Naive thymus-derived CD8-positive, alpha-beta T cell (primary cell): ENCODE results near the gene RFC5. TPM values are rescaled to one million over a fixed set of nuclear protein-coding genes. Genes with fewer than 3 reads are reported as not detected.
"Not testable (repeated sequence)": the region's sequence is repeated elsewhere in the genome, so short reads cannot be mapped to it uniquely, and the experiment has no call there.

ENCODE experiments used
- ATAC-seq, 2 donors: fragments of 150-1000 bp; cut with Tn5 transposase in 1 of 2; sonication (Bioruptor Pico), chemical (Tn5 transposase) in 1 of 2; 1 replicate in 1 of 2; 2 replicates in 1 of 2; pipeline ENCODE4 v1.10.0; 2021; ENCODE audit warnings: mild to moderate bottlenecking in 2 of 2, moderate library complexity in 2 of 2
- POLR2A ChIA-PET: fragments of 350-600 bp; sonication (Branson Sonifier 250); formaldehyde crosslinking; loops from one replicate; lab custom pipeline; 2021; ENCODE audit warnings: antibody characterized with exemption; lab: Charles Lee
- DNase-seq, 10 donors: peaks; one replicate each; pipeline versions ENCODE4 v3.0.0 to v3.0.0-alpha.2; 2020 to 2022
- H3K27ac Mint-ChIP-seq, 10 donors: one replicate each; pipeline ENCODE4 v1.8.0; 2020 to 2022; ENCODE audit warnings: mild to moderate bottlenecking in 10 of 10, mixed read lengths in 10 of 10, moderate library complexity in 4 of 10, inconsistent platforms in 1 of 10
- H3K27me3 Mint-ChIP-seq, 5 donors: one replicate each; pipeline ENCODE4 v1.8.0; 2021 to 2022; ENCODE audit warnings: mixed read lengths in 5 of 5
- H3K36me3 Mint-ChIP-seq, 3 donors: one replicate each; pipeline ENCODE4 v1.8.0; 2020 to 2022; ENCODE audit warnings: mixed read lengths in 3 of 3, mild to moderate bottlenecking in 2 of 3, inconsistent platforms in 1 of 3
- H3K4me1 Mint-ChIP-seq, 4 donors: one replicate each; pipeline ENCODE4 v1.8.0; 2021 to 2022; ENCODE audit warnings: mixed read lengths in 4 of 4
- H3K4me3 Mint-ChIP-seq, 10 donors: one replicate each; pipeline ENCODE4 v1.8.0; 2020 to 2022; ENCODE audit warnings: mild to moderate bottlenecking in 10 of 10, mixed read lengths in 10 of 10, moderate library complexity in 6 of 10, inconsistent platforms in 1 of 10
- H3K9me3 Mint-ChIP-seq, 9 donors: one replicate each; pipeline ENCODE4 v1.8.0; 2020 to 2022; ENCODE audit warnings: mixed read lengths in 9 of 9, mild to moderate bottlenecking in 3 of 9, inconsistent platforms in 1 of 9, moderate library complexity in 1 of 9
- polyA plus RNA-seq, 3 donors: library from polyadenylated mRNA; unstranded; fragments of 300-500 nt; fragmentation: Illumina TruSeq; gene quantifications; one replicate each; pipeline ENCODE4 v1.2.3, GENCODE V29; 2021
- total RNA-seq, 8 experiments: library from RNA in 2 of 8; stranded (reverse) in 2 of 8; gene quantifications; one replicate each; pipeline ENCODE4 v1.2.3 and lab custom pipeline; 2021 to 2026

Gene RFC5
- total and polyA plus RNA-seq, 5 experiments from 2014 or later = 12.3 to 18.4 (median 16.1) TPM

DNA sequence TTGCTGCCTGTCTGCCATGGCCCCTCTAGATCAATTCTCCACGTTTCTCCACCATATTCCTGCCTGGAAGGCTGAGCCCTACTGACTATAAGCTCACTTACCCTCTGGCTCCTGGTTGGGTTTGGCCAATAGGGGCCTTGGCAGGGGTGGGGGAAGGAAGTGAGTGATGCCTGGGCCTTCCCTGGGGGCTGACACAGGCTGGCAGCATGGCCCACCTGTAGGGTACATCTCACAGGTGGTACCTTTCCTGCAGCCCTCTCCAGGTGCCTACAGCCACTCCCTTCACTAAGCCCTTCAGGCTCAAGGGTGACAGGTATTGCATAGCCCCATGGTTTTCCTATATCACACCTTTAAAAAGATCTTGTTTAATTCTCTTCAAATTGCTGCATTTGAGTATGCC, 3.5 kb downstream of the RFC5 start:
- DNase-seq = no peak
- peaks cover 0 to 39% (median 14%) of the 10 kb centered on the region in 3 donors for H3K36me3 Mint-ChIP-seq
- H3K4me3 Mint-ChIP-seq = no peak overlapping the region
- H3K27ac Mint-ChIP-seq = no peak overlapping the region
- H3K27me3 Mint-ChIP-seq = no peaks in the 10 kb centered on the region
- POLR2A ChIA-PET = no interaction called here
- peaks cover 14 to 25% (median 21%) of the 10 kb centered on the region in 4 donors for H3K4me1 Mint-ChIP-seq
- no peaks in the 10 kb centered on the region for H3K9me3 Mint-ChIP-seq
- no peak for ATAC-seq

DNA sequence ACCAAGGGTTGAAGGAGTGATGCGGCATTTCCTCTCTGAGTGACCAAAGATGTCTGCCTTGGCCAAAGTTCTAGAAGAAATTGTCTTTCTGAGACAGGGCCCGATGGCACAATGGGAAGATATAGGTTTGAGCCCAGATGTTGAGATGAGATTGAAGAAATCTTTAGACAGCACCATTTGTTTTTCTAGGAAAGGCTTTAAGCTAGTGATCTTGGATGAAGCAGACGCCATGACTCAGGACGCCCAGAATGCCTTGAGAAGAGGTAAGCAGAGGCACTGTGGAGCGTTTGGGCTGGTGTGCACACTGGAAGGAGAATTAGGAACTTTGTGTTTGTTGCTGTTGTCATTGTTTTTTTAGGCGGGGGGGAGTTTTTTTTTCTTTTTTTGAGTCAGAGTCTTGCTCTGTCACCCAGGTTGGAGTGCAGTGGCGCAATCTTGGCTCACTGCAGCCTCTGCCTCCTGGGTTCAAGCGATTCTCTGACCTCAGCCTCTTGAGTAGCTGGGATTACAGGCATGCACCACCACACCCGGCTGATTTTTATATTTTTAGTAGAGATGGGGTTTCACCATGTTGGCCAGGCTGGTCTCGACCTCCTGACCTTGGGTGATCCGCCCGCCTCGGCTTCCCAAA, 5.7 kb downstream of the RFC5 start:
- not testable (repeated sequence) for H3K9me3 Mint-ChIP-seq, ATAC-seq, H3K27me3 Mint-ChIP-seq, DNase-seq, H3K4me3 Mint-ChIP-seq
- POLR2A ChIA-PET = interaction anchor here (0.6 kb wide), 1 partner anchor 42 kb away, joined by 3 read pairs; no protein-coding TSS in a partner anchor
- Mint-ChIP-seq H3K36me3 (peaks cover 0 to 60% (median 19%) of the 10 kb centered on the region in 3 donors), H3K4me1 (peaks cover 10 to 13% (median 10%) of the 10 kb centered on the region in 4 donors), H3K27ac (peak overlapping the region in 6 of 10 donors; percentile 29 to 83 (median 50))

DNA sequence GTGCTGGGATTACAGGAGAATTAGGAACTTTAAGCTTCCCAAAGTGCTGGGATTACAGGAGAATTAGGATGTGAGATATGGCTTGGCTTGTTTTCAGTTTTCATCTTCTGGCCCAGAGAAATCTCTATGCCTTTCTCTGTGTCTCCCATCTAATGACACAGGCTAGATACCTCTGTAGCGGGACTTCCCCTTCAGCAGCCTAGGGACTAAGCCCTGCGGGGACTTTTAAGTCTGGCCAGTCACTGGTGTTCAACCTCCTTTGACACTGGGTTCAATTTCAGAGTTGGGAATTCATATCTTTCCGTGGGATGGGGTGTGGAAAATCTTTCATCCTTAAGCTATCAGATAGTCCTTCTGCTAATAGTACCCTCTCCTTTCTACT, 6.2 kb downstream of the RFC5 start:
- Mint-ChIP-seq H3K27ac (no peak overlapping the region), H3K27me3 (no peaks in the 10 kb centered on the region), H3K36me3 (peaks cover 0 to 65% (median 19%) of the 10 kb centered on the region in 3 donors), H3K4me1 (peaks cover 5 to 10% (median 7%) of the 10 kb centered on the region in 4 donors), H3K9me3 (no peaks in the 10 kb centered on the region), H3K4me3 (no peak overlapping the region)
- DNase-seq (no peak), ATAC-seq (no peak)
- POLR2A ChIA-PET = interaction anchor here (0.6 kb wide), 1 partner anchor 41 kb away, joined by 3 read pairs; no protein-coding TSS in a partner anchor

DNA sequence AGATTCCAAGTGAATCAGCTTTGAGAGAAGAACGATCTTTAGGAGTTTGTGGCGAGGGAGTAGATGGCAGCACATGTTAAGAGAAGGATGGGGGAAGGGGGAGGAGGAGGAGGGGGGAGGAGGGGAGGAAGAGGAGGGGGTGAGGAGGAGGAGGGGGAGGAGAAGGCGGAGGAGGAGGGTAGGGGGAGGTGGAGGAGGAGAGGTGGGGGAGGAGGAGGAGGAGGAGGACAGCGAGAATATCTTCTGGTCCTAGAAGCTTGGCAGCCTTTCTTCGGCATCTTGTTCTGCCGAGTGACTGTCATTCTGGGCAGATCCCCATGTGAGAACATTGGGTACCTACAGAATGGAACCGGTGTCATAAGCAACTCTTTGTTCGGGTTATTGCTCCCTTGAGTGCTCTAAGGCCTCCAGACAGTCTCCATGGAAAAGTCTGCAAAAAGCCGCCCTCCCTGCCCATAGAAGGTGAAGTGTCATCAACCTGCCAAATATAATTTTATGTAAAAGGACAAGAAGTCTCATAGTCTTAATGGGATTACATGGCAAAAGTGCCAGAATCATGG, 6.9 kb downstream of the RFC5 start:
- Mint-ChIP-seq H3K27ac (no peak overlapping the region), H3K9me3 (no peaks in the 10 kb centered on the region)
- ATAC-seq = no peak

DNA sequence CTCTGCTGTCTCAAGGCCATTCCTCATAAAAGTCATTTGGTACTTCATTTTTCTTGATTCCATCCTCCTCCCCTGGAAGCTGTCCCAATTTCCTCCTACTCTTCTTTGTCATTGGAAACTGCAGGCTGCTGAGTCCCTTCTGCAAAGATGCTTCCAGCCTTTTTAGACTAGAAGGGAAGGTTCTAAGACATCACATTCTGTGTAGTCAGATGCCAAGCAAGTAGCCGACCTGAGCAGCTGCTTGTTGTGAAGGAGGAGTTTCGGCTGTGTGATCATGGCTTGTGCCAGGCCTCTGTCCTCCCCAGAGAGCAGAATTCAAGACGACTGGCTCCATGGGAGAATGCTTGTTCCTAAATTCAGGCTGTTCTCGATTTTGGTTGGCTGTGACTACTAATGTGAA, 8.7 kb downstream of the RFC5 start:
- H3K4me3 Mint-ChIP-seq = no peak overlapping the region
- peak overlapping the region in 3 of 10 donors; percentile 19 to 75 (median 62) for H3K27ac Mint-ChIP-seq
- H3K36me3 Mint-ChIP-seq = peaks cover 0 to 77% (median 23%) of the 10 kb centered on the region in 3 donors
- H3K9me3 Mint-ChIP-seq = no peaks in the 10 kb centered on the region
- no peaks in the 10 kb centered on the region for H3K27me3 Mint-ChIP-seq
- ATAC-seq (no peak), DNase-seq (no peak)
- H3K4me1 Mint-ChIP-seq = peaks cover 0 to 6% (median 0%) of the 10 kb centered on the region in 4 donors
- POLR2A ChIA-PET = no interaction called here

More for the DNA sequence above, 6.9 kb downstream of the RFC5 start:
- H3K4me1 Mint-ChIP-seq = peaks cover 0 to 6% (median 2%) of the 10 kb centered on the region in 4 donors
- H3K36me3 Mint-ChIP-seq = peaks cover 0 to 70% (median 19%) of the 10 kb centered on the region in 3 donors
- DNase-seq = no peak
- POLR2A ChIA-PET = no interaction called here
- no peaks in the 10 kb centered on the region for H3K27me3 Mint-ChIP-seq
- H3K4me3 Mint-ChIP-seq = no peak overlapping the region

DNA sequence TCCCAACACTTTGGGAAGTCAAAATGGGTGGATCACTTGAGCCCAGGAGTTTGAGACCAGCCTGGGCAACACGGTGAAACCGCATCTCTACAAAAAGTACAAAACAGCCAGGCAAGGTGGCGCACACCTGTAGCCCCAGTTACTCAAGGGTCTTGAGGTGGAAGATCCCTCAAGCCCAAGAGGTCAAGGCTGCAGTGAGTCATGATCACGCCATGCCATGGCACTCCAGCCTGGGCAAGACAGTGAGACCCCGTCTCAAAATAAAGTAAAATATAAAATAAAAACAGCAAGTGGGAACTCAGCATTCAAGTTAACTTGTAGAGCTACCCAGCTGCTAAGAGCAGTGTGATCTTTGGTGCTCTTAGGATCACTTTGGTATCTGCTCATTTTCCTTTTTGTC, 12.7 kb downstream of the RFC5 start:
- Mint-ChIP-seq H3K36me3 (peaks cover 0 to 86% (median 15%) of the 10 kb centered on the region in 3 donors), H3K9me3 (no peaks in the 10 kb centered on the region), H3K27ac (no peak overlapping the region), H3K4me1 (no peaks in the 10 kb centered on the region), H3K27me3 (no peaks in the 10 kb centered on the region), H3K4me3 (no peak overlapping the region)
- DNase-seq (no peak), ATAC-seq (no peak)
- POLR2A ChIA-PET = interaction anchor here (1.3 kb wide), 1 partner anchor 107 kb away, joined by 3 read pairs; the partner anchor contains the start of gene PEBP1

DNA sequence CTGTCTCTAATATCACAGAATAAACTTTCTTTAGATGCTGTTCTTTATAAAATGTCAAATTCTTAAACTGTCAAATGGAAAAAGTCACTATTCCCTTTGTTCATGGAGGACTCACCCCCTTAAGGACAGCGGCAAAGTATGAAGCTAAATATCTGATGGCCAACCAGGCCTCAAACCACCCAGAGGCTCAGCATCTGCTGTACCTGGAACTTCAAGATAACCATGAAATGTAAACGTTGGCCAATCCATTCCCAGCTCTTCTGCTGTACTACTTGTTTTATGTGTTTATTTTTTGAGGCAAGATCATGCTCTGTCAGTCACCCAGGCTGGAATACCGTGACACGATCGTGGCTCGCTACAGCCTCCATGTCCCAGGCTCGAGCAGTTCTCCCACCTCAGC, 15.7 kb downstream of the RFC5 start:
- H3K27me3 Mint-ChIP-seq = no peaks in the 10 kb centered on the region

DNA sequence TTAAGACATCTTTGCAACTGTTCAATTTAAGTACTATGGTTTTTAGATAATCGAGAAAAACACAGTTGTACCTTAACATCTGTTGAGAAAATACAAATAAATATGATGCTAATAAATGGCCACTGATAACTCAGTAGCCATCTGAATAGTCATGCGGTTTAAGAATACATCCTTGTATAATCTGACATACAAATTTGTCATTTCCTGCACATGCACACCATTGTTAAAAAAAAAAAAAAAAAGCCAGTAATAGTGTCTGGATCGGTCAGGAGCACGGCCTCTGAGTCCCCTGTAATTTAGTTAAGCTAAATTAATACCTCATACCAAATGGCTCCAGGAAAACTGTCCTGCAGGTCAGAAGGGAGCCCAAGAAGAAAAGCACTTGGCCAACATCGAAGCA, 16.8 kb downstream of the RFC5 start:
- ATAC-seq = no peak
- no peaks in the 10 kb centered on the region for H3K4me1 Mint-ChIP-seq
- H3K36me3 Mint-ChIP-seq = peaks cover 4 to 88% (median 13%) of the 10 kb centered on the region in 3 donors
- POLR2A ChIA-PET = no interaction called here
- no peak overlapping the region for H3K4me3 Mint-ChIP-seq
- no peaks in the 10 kb centered on the region for H3K27me3 Mint-ChIP-seq
- H3K9me3 Mint-ChIP-seq = no peaks in the 10 kb centered on the region
- H3K27ac Mint-ChIP-seq = peak overlapping the region in 2 of 10 donors; percentile 12 to 18
- no peak for DNase-seq

More for the DNA sequence above, 15.7 kb downstream of the RFC5 start:
- DNase-seq (no peak), ATAC-seq (no peak)
- Mint-ChIP-seq H3K4me3 (peak overlapping the region in 1 of 10 donors; percentile 12), H3K27ac (peak overlapping the region in 4 of 10 donors; percentile 9 to 75 (median 38)), H3K9me3 (no peaks in the 10 kb centered on the region), H3K4me1 (no peaks in the 10 kb centered on the region), H3K36me3 (peaks cover 4 to 87% (median 10%) of the 10 kb centered on the region in 3 donors)
- POLR2A ChIA-PET = no interaction called here

DNA sequence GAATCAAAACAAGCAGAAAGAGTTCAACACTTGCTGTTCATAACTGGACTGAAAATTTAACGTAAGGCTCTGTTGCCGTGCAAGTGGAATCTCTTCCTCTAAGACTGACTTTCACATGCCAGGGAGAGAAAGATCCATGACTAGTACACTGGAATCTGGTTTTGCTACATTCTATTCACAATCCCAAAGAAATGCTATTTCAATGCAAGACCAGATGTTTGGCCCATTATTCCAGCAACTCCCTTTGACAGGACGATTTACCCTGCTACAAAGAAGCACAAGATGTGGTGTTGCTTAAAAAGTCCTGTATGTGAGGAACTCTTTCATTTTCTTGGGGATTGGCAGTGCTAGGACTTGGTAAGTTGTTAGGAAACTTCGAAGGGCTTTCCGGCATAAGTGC, 17.4 kb downstream of the RFC5 start:
- no peaks in the 10 kb centered on the region for H3K4me1 Mint-ChIP-seq
- no peaks in the 10 kb centered on the region for H3K9me3 Mint-ChIP-seq
- H3K4me3 Mint-ChIP-seq = no peak overlapping the region
- DNase-seq (no peak), ATAC-seq (no peak)
- peak overlapping the region in 3 of 10 donors; percentile 11 to 52 (median 12) for H3K27ac Mint-ChIP-seq
- H3K27me3 Mint-ChIP-seq = no peaks in the 10 kb centered on the region
- H3K36me3 Mint-ChIP-seq = peaks cover 4 to 88% (median 10%) of the 10 kb centered on the region in 3 donors
- POLR2A ChIA-PET = no interaction called here

DNA sequence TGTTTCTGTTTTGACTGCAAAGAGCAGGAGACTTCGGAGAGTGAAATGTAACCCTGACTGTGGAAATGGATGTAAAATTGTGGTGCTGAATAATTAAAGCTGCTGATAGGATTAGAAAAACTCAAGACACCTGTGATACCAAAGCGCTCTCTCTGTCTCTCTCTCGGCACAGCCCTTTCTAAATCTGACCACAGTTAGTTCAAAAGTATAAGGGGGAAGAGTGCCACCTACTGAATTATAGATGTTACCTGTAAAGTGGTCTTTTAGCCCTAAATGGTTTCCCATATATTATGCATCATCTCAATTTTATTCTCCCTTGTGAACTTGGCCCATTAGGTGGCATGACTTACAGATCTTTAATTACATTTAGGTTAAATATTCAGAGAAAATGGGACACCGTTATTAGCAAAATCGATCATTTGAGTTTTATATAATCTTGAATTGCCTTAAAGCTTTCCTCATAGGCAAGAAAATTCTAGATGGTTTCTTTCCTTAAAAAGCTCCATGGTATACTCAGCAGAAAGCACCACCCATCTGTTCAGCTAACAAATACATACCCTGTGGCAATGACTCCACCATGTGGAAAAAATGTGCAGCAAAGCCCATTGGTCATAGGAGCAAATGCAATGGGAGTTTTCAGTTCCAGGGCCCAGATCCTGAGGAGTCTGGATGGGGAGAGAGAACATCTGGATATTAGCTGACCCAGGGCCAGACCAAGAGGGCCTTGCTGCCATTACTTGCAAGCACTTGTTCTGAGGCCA, 18.1 kb downstream of the RFC5 start:
- no peak for ATAC-seq
- POLR2A ChIA-PET = no interaction called here
- no peak overlapping the region for H3K4me3 Mint-ChIP-seq
- H3K4me1 Mint-ChIP-seq = no peaks in the 10 kb centered on the region
- H3K36me3 Mint-ChIP-seq = peaks cover 4 to 89% (median 10%) of the 10 kb centered on the region in 3 donors
- no peak for DNase-seq
- H3K27me3 Mint-ChIP-seq = no peaks in the 10 kb centered on the region
- peak overlapping the region in 4 of 10 donors; percentile 5 to 71 (median 54) for H3K27ac Mint-ChIP-seq
- no peaks in the 10 kb centered on the region for H3K9me3 Mint-ChIP-seq

DNA sequence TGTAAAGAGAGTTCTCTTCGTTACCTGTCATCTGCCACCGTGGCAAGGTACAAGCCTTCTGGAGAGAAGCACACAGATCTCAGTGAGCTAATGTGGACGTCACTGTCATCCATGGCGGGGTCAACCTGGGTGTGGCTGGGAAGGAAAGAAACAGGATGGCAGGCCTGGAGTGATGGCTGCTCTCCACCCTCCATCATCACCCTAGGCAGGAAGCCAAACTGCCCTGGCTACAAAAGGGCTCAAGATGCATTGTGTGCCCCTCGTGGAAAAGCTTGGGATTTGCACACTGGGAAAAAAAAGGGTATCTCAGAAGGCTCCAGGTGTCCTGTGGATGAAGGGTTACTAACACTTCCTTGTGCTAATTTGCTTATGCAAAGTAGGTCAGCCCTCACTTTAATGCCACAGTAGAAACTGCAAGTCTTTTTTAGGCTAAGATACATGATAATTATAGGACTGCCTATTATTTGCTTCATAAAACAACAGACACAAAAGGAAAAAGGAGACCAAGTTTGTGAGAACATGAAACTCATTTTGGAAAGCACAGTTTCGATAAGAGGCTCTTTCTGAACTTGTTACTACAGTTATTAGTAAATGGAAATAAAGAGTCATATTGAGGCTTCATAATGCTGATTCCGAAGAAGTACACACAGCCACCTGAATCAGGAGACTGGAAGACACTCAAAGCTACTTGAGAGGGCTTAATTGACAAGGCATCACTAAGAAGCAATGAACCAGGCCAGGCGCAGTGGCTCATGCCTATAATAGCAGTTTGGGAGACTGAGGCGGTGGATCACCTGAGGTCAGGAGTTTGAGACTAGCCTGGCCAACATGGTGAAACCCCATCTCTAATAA, 18.9 kb downstream of the RFC5 start:
- H3K27ac Mint-ChIP-seq = peak overlapping the region in 4 of 10 donors; percentile 5 to 71 (median 54)
- H3K4me3 Mint-ChIP-seq = no peak overlapping the region
- ATAC-seq (no peak), DNase-seq (no peak)
- peaks cover 4 to 87% (median 10%) of the 10 kb centered on the region in 3 donors for H3K36me3 Mint-ChIP-seq
- H3K4me1 Mint-ChIP-seq = no peaks in the 10 kb centered on the region
- no peaks in the 10 kb centered on the region for H3K27me3 Mint-ChIP-seq
- POLR2A ChIA-PET = no interaction called here
- H3K9me3 Mint-ChIP-seq = no peaks in the 10 kb centered on the region
